ENCODE measurements around the gene CYSLTR2.

Gene CYSLTR2

GRCh38 chr13:48746821-48747220, 93.1 kb downstream of the CYSLTR2 start:
- no peak for DNase-seq (ENCODE audit: low spot score)

GRCh38 chr13:48748681-48749080, 95.0 kb downstream of the CYSLTR2 start:
- DNase-seq (ENCODE audit: low spot score): no peak

- DNase-seq (ENCODE audit: low spot score): no peak
Observed at GRCh38 chr13:48749144-48749543, 95.4 kb downstream of the CYSLTR2 start.

GRCh38 chr13:48749699-48750473, 96.2 kb downstream of the CYSLTR2 start:
- peak; percentile 6 for DNase-seq (ENCODE audit: low spot score)

GRCh38 chr13:48750588-48751383, 97.1 kb downstream of the CYSLTR2 start:
- no peak for DNase-seq (ENCODE audit: low spot score)

- DNase-seq (ENCODE audit: low spot score): no peak
Observed at GRCh38 chr13:48760626-48761025, 106.9 kb downstream of the CYSLTR2 start.

All from HuH-7.5 (cell line).